Neural cell (in vitro differentiated cells): Measurements from ENCODE around the gene TFF2.

Experiments
- CTCF ChIP-seq: fragments of 450-650 bp; IDR thresholded peaks from 2 replicates; pipeline ENCODE4 v1.5.1; 2014; ENCODE audit warnings: antibody characterized with exemption, mild to moderate bottlenecking, moderate library complexity; ENCODE audit not compliant: poor library complexity, severe bottlenecking
- EP300 ChIP-seq: fragments of 450-650 bp; conservative IDR thresholded peaks from 2 replicates; pipeline ENCODE4 v1.6.1; 2014; ENCODE audit warnings: antibody characterized with exemption, mild to moderate bottlenecking, moderate library complexity; ENCODE audit not compliant: poor library complexity, severe bottlenecking
- EZH2 ChIP-seq: fragments of 200-600, 300-800 bp; shearing (Covaris generic), sonication (generic); IDR thresholded peaks from 2 replicates; pipeline ENCODE4 v1.6.1; 2014; ENCODE audit warnings: antibody characterized with exemption, low read length, borderline replicate concordance, mild to moderate bottlenecking; ENCODE audit not compliant: insufficient read depth, poor library complexity, severe bottlenecking
- MXI1 ChIP-seq: fragments of 450-650 bp; conservative IDR thresholded peaks from 2 replicates; pipeline ENCODE4 v1.6.1; 2014; ENCODE audit warnings: antibody characterized with exemption, mild to moderate bottlenecking; ENCODE audit not compliant: poor library complexity, severe bottlenecking
- RAD21 ChIP-seq: fragments of 450-650 bp; conservative IDR thresholded peaks from 2 replicates; pipeline ENCODE4 v1.6.1; 2014; ENCODE audit warnings: antibody characterized with exemption, mild to moderate bottlenecking, moderate library complexity
- REST ChIP-seq: IDR thresholded peaks from 2 replicates; pipeline ENCODE4 v1.6.1; 2012; ENCODE audit warnings: borderline replicate concordance
- TAF1 ChIP-seq: IDR thresholded peaks from 2 replicates; pipeline ENCODE4 v1.6.1; 2012; ENCODE audit warnings: low read depth

GRCh38 chr21:42358261-42358660 is 7.5 kb upstream of the TFF2 start:
- TF ChIP-seq CTCF (no peak), EZH2 (no peak), TAF1 (no peak), RAD21 (no peak), REST (no peak), EP300 (no peak), MXI1 (no peak)
